PFSK-1 (cell line): ENCODE measurements around the gene CD9.

Experiments
- FOXP2 ChIP-seq: optimal IDR thresholded peaks from 2 replicates; pipeline ENCODE3; 2011; ENCODE audit warnings: borderline replicate concordance, control low read depth, inconsistent platforms; ENCODE audit not compliant: insufficient read depth; ENCODE audit errors: extremely low read length, extremely low read depth
- POLR2AphosphoS5 ChIP-seq: IDR thresholded peaks from 2 replicates; pipeline ENCODE4 v1.6.1; 2012; ENCODE audit warnings: low read depth, mild to moderate bottlenecking, control low read depth, low read length, moderate library complexity
- REST ChIP-seq, 2 experiments: IDR thresholded peaks; 2 replicates each; pipeline versions ENCODE4 v1.6.1 to v1.8.0; 2011 to 2012; ENCODE audit warnings: low read depth in 2 of 2, low read length in 2 of 2, control low read depth in 1 of 2, inconsistent platforms in 1 of 2, mild to moderate bottlenecking in 1 of 2, moderate library complexity in 1 of 2; ENCODE audit not compliant: insufficient read depth in 1 of 2
- SIN3A ChIP-seq: IDR thresholded peaks from 2 replicates; pipeline ENCODE4 v1.6.1; 2012; ENCODE audit warnings: mild to moderate bottlenecking, low read length, moderate library complexity, borderline replicate concordance; ENCODE audit not compliant: insufficient read depth
- TAF1 ChIP-seq: IDR thresholded peaks from 2 replicates; pipeline ENCODE4 v1.6.1; 2012; ENCODE audit warnings: low read length, control low read depth, borderline replicate concordance; ENCODE audit not compliant: insufficient read depth

The CD9 gene

DNA sequence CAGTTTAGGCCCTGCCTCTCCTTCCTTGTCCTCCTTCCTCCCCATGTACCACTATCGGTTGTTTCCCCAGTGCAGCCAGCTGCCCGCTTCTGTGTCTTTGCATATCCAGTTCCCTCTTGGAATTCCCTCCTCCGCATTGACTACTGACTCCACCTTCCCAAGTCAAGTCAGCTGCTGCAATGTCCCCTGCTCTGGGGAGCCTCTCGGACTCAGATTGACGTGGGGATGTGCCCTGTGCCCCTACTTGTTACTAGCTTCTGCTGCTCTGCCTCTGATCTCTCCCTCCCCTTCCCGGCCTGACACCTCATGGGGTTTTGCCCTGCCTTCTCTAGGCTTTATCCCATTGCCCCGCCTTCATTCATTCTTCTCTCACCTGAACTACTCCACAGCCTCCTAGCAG is 2.1 kb upstream of the CD9 start:
- no peak for TF ChIP-seq FOXP2
- TF ChIP-seq TAF1 = no peak
- TF ChIP-seq SIN3A = no peak
- TF ChIP-seq REST (IDR thresholded peaks at IDR 0.05; ENCODE audit: insufficient read depth in 1 of 2, low read depth in 2 of 2, low read length in 2 of 2) = no peak
- no peak for TF ChIP-seq POLR2AphosphoS5

DNA sequence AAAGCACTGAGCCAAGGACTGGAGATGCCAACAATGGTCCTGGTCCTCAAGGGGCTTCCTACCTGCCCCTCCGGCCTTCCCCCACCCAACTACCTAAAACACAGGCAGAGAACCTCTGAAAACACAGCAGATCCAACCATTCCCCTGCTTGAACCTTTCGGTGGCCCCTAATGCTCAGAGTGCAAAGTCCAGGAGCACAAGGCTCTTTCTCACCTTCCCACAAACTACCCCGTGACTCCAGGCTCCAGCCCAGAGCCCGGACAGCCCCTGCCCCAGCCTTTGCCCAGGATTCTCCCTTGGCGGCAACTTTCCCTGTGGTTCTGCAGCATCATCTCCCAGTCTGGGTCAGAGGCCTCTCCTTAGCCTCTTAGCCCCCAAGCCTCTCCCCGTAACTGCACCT is 1.6 kb upstream of the CD9 start:
- TF ChIP-seq SIN3A (no peak), REST (IDR thresholded peaks at IDR 0.05; ENCODE audit: insufficient read depth in 1 of 2, low read depth in 2 of 2, low read length in 2 of 2) (no peak), POLR2AphosphoS5 (no peak), FOXP2 (no peak), TAF1 (no peak)

- TF ChIP-seq REST (IDR thresholded peaks at IDR 0.05; ENCODE audit: insufficient read depth in 1 of 2, low read depth in 2 of 2, low read length in 2 of 2) (no peak), FOXP2 (no peak), SIN3A (no peak), TAF1 (no peak), POLR2AphosphoS5 (no peak)
Measured at GRCh38 chr12:6198985-6199530, 1.1 kb upstream of the CD9 start.

GRCh38 chr12:6199531-6200255 is 507 bp upstream of the CD9 start:
- no peak for TF ChIP-seq TAF1
- no peak for TF ChIP-seq REST (IDR thresholded peaks at IDR 0.05; ENCODE audit: insufficient read depth in 1 of 2, low read depth in 2 of 2, low read length in 2 of 2)
- no peak for TF ChIP-seq SIN3A
- TF ChIP-seq FOXP2 = no peak
- no peak for TF ChIP-seq POLR2AphosphoS5

DNA sequence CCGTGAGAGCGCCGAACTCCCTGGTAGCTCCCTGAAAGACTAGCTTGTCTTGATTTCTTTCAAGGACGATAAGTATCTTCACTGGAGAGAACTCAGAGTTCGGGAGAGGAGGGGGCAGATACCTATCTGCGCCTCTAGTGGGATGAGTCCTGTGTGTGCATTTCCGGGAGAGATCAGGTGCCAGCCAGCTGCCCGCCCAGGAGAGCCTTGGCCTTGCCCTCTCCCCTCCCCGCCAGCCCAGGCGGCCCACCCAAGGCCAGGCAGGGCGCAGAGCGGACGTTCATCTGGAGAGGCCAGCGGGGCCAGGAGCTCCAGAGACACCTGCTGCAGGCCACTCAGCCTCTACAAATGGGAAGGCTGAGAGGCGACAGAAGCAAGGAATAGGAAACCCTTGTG is 1.0 kb downstream of the CD9 start:
- TF ChIP-seq FOXP2 = no peak
- no peak for TF ChIP-seq POLR2AphosphoS5
- TF ChIP-seq SIN3A = no peak
- TF ChIP-seq TAF1 = no peak
- TF ChIP-seq REST (IDR thresholded peaks at IDR 0.05; ENCODE audit: insufficient read depth in 1 of 2, low read depth in 2 of 2, low read length in 2 of 2) = no peak
